Panc1 (cell line): ENCODE data around the gene FAM227B. TPM values are rescaled to one million over a fixed set of nuclear protein-coding genes. Genes with fewer than 3 reads are reported as not detected.
"Not testable (repeated sequence)": the region's sequence is repeated elsewhere in the genome, so short reads cannot be mapped to it uniquely, and the experiment has no call there.

Experiments used
- ATAC-seq: fragments of 200-7000 bp; cut with Tn5 transposase; 2 replicates; pipeline ENCODE4 v1.9.1; 2020; ENCODE audit warnings: mild to moderate bottlenecking, moderate library complexity
- BruUV-seq: library from RNA; stranded (reverse); fragments of 400-500 nt; replicated peaks from 2 replicates; lab custom pipeline; 2021; lab: Mats Ljungman, UMichigan
- CTCF ChIA-PET: fragments of 300-600 bp; sonication (Branson Sonifier 250); formaldehyde crosslinking; loops from one replicate; lab custom pipeline; 2022; ENCODE audit warnings: antibody characterized with exemption; lab: Charles Lee
- POLR2A ChIA-PET: fragments of 300-600 bp; sonication (Branson Sonifier 250); formaldehyde crosslinking; loops from one replicate; lab custom pipeline; 2022; ENCODE audit warnings: antibody characterized with exemption; lab: Charles Lee
- DNase-seq: peaks from one replicate; pipeline ENCODE4 v3.0.0-alpha.2; 2010; ENCODE audit warnings: low read depth, low spot score
- H3K27ac ChIP-seq: 2 replicates; pipeline ENCODE4 v1.5.1; 2011; ENCODE audit warnings: mild to moderate bottlenecking, low read length, inconsistent platforms
- H3K27me3 ChIP-seq: fragments of 200-500 bp; sonication (Bioruptor generic); 2 replicates; pipeline ENCODE4 v1.6.0; 2014; ENCODE audit warnings: low read length, inconsistent platforms; ENCODE audit not compliant: control insufficient read depth, insufficient read depth
- H3K36me3 ChIP-seq: fragments of 200-500 bp; sonication (Bioruptor generic); 2 replicates; pipeline ENCODE4 v1.5.1; 2014; ENCODE audit warnings: inconsistent platforms, mild to moderate bottlenecking, low read length, moderate library complexity; ENCODE audit not compliant: control insufficient read depth, insufficient read depth
- H3K4me1 ChIP-seq: 2 replicates; pipeline ENCODE4 v1.5.1; 2011; ENCODE audit warnings: inconsistent platforms, mild to moderate bottlenecking, low read length, moderate library complexity; ENCODE audit not compliant: control insufficient read depth, insufficient read depth
- H3K4me3 ChIP-seq, 2 experiments: 2 replicates each; pipeline ENCODE4 v1.5.1; 2011 to 2012; ENCODE audit warnings: low read depth in 2 of 2, low read length in 2 of 2, mild to moderate bottlenecking in 2 of 2, inconsistent platforms in 1 of 2, moderate library complexity in 1 of 2
- H3K9me3 ChIP-seq: fragments of 200-500 bp; sonication (Bioruptor generic); 2 replicates; pipeline ENCODE4 v1.5.1; 2014; ENCODE audit warnings: low read depth, mild to moderate bottlenecking, inconsistent platforms, low read length, moderate library complexity; ENCODE audit not compliant: control insufficient read depth, insufficient read depth
- POLR2AphosphoS5 ChIP-seq: IDR thresholded peaks from 2 replicates; pipeline ENCODE4 v1.6.1; 2012; ENCODE audit warnings: mild to moderate bottlenecking, low read depth, low read length, moderate library complexity
- SIN3A ChIP-seq: IDR thresholded peaks from 2 replicates; pipeline ENCODE4 v1.6.1; 2012; ENCODE audit warnings: low read depth, mild to moderate bottlenecking, low read length, moderate library complexity, borderline replicate concordance; ENCODE audit not compliant: insufficient read depth
- TCF7L2 ChIP-seq: IDR thresholded peaks from 2 replicates; pipeline ENCODE4 v1.6.1; 2011; ENCODE audit warnings: mild to moderate bottlenecking, low read depth, low read length, inconsistent platforms
- in situ Hi-C: cut with HindIII; loops from 2 replicates; pipeline ENCODE4 v1.10.0; 2016; ENCODE audit warnings: low sequenced_read_pairs, low pct_unique_long_range_greater_than_20kb
- intact Hi-C: fragments of 100-400 bp; cut with micrococcal nuclease; formaldehyde crosslinking; loops from one replicate; pipeline ENCODE4 v1.10.0; 2022; ENCODE audit not compliant: unreplicated experiment
- total RNA-seq: library from RNA; stranded (reverse); gene quantifications from one replicate; pipeline ENCODE4 v1.2.1, GENCODE V29; 2021; ENCODE audit not compliant: unreplicated experiment
- TF ChIP-seq, protein P1 (sequence below): fragments of 450-650 bp; IDR thresholded peaks from 2 replicates; pipeline ENCODE4 v1.5.1; 2017; ENCODE audit warnings: mild to moderate bottlenecking
- TF ChIP-seq, protein P2 (sequence below), 2 experiments: IDR thresholded peaks; 2 replicates each; pipeline ENCODE4 v1.6.1; 2011 to 2012; ENCODE audit warnings: low read depth in 2 of 2, control low read depth in 1 of 2, low read length in 1 of 2, mild to moderate bottlenecking in 1 of 2, moderate library complexity in 1 of 2; ENCODE audit not compliant: insufficient read depth in 1 of 2

The FAM227B gene
- total RNA-seq, 1 experiment from 2014 or later = 1.2 TPM

DNA sequence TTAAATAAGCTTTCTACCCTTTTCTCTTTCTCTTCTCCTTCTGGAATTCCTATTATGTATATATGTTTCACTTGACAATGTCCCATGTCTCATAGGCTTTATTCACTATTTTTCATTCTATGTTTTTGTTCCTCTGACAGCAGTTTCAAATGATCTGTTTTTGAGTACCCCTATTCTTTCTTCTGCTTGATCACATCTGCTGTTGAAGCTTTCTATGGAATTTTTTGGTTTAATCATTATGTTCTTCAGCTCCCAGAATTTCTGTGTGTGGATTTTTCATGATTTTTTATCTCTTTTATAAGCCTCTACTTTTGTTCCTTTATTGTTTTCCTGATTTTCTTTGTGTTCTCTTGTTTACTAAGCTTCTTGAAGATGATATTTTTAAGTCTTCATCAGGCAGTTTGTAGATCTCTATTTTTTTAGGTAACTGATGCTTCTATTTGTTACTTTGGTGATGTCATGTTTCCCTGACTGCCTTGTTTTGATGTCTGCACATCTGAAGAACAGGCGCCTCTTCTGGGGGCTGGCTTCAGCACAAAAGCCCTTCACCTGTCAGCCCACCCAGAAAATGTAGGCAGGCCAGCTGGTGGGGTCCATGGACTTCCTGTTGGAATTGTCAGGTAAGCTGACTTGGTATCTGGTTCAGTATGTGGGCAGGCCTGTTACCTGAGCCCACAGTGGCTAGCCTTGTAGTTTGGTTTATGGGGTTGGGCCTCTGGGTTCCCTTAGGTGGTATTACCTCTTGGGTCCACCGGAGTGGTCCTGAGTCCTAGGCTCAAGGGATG, 15.8 kb downstream of the FAM227B start:
- ATAC-seq (no peak), DNase-seq (no peak)
- H3K9me3 ChIP-seq = 0 out of 2 replicates have a peak, but pooled peaks cover 5% of the 10 kb centered on the region
- H3K4me1 ChIP-seq = no peaks in the 10 kb centered on the region
- ChIA-PET CTCF (no interaction called here), POLR2A (no interaction called here)
- in situ Hi-C loops (no loop called here), intact Hi-C loops (no loop called here)
- no peak overlapping the region for H3K4me3 ChIP-seq
- no TSS peak for BruUV-seq
- H3K36me3 ChIP-seq = no peaks in the 10 kb centered on the region
- H3K27me3 ChIP-seq = no peaks in the 10 kb centered on the region
- H3K27ac ChIP-seq = no peak overlapping the region
- TF ChIP-seq SIN3A (no peak), POLR2AphosphoS5 (no peak), TCF7L2 (no peak)
- TF ChIP-seq, protein P1, sequence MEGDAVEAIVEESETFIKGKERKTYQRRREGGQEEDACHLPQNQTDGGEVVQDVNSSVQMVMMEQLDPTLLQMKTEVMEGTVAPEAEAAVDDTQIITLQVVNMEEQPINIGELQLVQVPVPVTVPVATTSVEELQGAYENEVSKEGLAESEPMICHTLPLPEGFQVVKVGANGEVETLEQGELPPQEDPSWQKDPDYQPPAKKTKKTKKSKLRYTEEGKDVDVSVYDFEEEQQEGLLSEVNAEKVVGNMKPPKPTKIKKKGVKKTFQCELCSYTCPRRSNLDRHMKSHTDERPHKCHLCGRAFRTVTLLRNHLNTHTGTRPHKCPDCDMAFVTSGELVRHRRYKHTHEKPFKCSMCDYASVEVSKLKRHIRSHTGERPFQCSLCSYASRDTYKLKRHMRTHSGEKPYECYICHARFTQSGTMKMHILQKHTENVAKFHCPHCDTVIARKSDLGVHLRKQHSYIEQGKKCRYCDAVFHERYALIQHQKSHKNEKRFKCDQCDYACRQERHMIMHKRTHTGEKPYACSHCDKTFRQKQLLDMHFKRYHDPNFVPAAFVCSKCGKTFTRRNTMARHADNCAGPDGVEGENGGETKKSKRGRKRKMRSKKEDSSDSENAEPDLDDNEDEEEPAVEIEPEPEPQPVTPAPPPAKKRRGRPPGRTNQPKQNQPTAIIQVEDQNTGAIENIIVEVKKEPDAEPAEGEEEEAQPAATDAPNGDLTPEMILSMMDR = no peak
- TF ChIP-seq, protein P2, sequence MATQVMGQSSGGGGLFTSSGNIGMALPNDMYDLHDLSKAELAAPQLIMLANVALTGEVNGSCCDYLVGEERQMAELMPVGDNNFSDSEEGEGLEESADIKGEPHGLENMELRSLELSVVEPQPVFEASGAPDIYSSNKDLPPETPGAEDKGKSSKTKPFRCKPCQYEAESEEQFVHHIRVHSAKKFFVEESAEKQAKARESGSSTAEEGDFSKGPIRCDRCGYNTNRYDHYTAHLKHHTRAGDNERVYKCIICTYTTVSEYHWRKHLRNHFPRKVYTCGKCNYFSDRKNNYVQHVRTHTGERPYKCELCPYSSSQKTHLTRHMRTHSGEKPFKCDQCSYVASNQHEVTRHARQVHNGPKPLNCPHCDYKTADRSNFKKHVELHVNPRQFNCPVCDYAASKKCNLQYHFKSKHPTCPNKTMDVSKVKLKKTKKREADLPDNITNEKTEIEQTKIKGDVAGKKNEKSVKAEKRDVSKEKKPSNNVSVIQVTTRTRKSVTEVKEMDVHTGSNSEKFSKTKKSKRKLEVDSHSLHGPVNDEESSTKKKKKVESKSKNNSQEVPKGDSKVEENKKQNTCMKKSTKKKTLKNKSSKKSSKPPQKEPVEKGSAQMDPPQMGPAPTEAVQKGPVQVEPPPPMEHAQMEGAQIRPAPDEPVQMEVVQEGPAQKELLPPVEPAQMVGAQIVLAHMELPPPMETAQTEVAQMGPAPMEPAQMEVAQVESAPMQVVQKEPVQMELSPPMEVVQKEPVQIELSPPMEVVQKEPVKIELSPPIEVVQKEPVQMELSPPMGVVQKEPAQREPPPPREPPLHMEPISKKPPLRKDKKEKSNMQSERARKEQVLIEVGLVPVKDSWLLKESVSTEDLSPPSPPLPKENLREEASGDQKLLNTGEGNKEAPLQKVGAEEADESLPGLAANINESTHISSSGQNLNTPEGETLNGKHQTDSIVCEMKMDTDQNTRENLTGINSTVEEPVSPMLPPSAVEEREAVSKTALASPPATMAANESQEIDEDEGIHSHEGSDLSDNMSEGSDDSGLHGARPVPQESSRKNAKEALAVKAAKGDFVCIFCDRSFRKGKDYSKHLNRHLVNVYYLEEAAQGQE (IDR thresholded peaks at IDR 0.05; ENCODE audit: insufficient read depth in 1 of 2, low read depth in 2 of 2, low read length in 1 of 2) = no peak

- ATAC-seq, H3K4me3 ChIP-seq, POLR2A ChIA-PET, H3K27me3 ChIP-seq, H3K36me3 ChIP-seq, H3K9me3 ChIP-seq, in situ Hi-C loops, H3K27ac ChIP-seq, DNase-seq, BruUV-seq, CTCF ChIA-PET, H3K4me1 ChIP-seq: not testable (repeated sequence)
- intact Hi-C loops = loop anchor here (10.0 kb wide), 1 partner anchor 358 kb away; no protein-coding TSS in a partner anchor
These were observed 27.7 kb downstream of the FAM227B start for GRCh38 chr15:49592829-49593316.

DNA sequence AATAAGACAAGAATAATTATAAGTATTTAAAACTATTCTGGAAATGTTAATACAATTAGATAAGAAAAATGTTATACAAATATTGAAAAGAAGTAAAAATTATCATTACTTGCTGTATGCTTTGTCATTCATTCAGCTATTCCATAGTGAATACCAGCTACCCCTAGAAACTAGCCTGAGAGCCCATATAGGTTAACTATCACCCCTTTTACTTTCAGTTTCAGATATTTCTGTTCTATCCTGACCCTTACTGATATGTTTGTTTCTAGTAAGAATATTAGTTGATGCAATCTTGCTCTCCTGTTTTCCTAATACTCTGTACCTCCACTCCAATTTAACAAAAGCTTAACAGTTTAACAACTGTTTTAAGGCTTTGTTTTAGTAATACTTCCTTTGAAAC, 31.6 kb downstream of the FAM227B start:
- CTCF ChIA-PET = no interaction called here
- H3K27ac ChIP-seq = no peak overlapping the region
- no peaks in the 10 kb centered on the region for H3K36me3 ChIP-seq
- no TSS peak for BruUV-seq
- no peaks in the 10 kb centered on the region for H3K9me3 ChIP-seq
- no peak for DNase-seq
- H3K4me1 ChIP-seq = no peaks in the 10 kb centered on the region
- H3K27me3 ChIP-seq = no peaks in the 10 kb centered on the region
- in situ Hi-C loops = no loop called here
- no peak overlapping the region for H3K4me3 ChIP-seq
- TF ChIP-seq POLR2AphosphoS5 (no peak), TCF7L2 (no peak), SIN3A (no peak)
- TF ChIP-seq, protein P2 (IDR thresholded peaks at IDR 0.05; ENCODE audit: insufficient read depth in 1 of 2, low read depth in 2 of 2, low read length in 1 of 2) = no peak
- TF ChIP-seq, protein P1 = no peak
- no peak for ATAC-seq
- intact Hi-C loops = no loop called here
- POLR2A ChIA-PET = no interaction called here
